ENCODE measurements around the gene GNAI1. TPM values are rescaled to one million over a fixed set of nuclear protein-coding genes. Genes with fewer than 3 reads are reported as not detected.

The GNAI1 gene
- total RNA-seq, 1 experiment from 2014 or later = 19.8 TPM

DNA sequence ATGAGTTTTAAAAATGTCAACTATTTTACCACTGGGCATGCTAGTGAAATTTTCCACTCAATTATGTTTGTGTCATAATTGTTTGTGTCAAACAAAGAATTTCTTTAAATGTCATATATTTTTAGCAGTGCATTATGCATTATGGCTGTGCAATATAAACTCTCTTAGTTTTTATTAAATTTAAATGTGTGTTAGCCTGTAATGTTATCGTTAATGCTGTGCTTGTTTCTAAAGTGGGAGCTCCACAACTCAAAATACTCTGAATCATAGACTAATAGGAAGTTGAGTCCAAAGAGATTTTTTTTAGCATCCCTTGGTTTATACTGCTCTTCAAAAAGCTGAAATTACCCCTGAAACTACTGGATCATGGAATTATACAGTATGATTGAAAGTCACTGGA is 26.8 kb downstream of the GNAI1 start:
- no peaks in the 10 kb centered on the region for H3K27me3 ChIP-seq (replicated peaks; ENCODE audit: insufficient read depth, low read depth, low read length, poor library complexity)
- H3K9me3 ChIP-seq (ENCODE audit: low read depth, low read length, poor library complexity, severe bottlenecking) = no peaks in the 10 kb centered on the region
- ChIA-PET CTCF (no interaction called here), POLR2A (ENCODE audit: low non-redundant PET) (no interaction called here)
- no peak for DNase-seq (ENCODE audit: low spot score)
- H3K4me3 ChIP-seq (ENCODE audit: low read depth, low read length, poor library complexity, severe bottlenecking) = no peak overlapping the region
- no peaks in the 10 kb centered on the region for H3K36me3 ChIP-seq (ENCODE audit: insufficient read depth, low read length, poor library complexity, severe bottlenecking)
- H3K27ac ChIP-seq (ENCODE audit: low read depth, low read length, poor library complexity, severe bottlenecking) = no peak overlapping the region
- TF ChIP-seq, protein P1, sequence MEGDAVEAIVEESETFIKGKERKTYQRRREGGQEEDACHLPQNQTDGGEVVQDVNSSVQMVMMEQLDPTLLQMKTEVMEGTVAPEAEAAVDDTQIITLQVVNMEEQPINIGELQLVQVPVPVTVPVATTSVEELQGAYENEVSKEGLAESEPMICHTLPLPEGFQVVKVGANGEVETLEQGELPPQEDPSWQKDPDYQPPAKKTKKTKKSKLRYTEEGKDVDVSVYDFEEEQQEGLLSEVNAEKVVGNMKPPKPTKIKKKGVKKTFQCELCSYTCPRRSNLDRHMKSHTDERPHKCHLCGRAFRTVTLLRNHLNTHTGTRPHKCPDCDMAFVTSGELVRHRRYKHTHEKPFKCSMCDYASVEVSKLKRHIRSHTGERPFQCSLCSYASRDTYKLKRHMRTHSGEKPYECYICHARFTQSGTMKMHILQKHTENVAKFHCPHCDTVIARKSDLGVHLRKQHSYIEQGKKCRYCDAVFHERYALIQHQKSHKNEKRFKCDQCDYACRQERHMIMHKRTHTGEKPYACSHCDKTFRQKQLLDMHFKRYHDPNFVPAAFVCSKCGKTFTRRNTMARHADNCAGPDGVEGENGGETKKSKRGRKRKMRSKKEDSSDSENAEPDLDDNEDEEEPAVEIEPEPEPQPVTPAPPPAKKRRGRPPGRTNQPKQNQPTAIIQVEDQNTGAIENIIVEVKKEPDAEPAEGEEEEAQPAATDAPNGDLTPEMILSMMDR (conservative IDR thresholded peaks at IDR 0.05; ENCODE audit: low read depth, low read length) = no peak
- no peak for TF ChIP-seq EZH2 (IDR thresholded peaks at IDR 0.05; ENCODE audit: borderline replicate concordance, low read depth, low read length, poor library complexity, severe bottlenecking)
- H3K4me1 ChIP-seq (ENCODE audit: insufficient read depth, low read length, poor library complexity, severe bottlenecking) = peaks cover 5% of the 10 kb centered on the region
- no TSS peak for BruUV-seq (replicated peaks)
- intact Hi-C loops (cut with micrococcal nuclease; ENCODE audit: unreplicated experiment) = no loop called here

DNA sequence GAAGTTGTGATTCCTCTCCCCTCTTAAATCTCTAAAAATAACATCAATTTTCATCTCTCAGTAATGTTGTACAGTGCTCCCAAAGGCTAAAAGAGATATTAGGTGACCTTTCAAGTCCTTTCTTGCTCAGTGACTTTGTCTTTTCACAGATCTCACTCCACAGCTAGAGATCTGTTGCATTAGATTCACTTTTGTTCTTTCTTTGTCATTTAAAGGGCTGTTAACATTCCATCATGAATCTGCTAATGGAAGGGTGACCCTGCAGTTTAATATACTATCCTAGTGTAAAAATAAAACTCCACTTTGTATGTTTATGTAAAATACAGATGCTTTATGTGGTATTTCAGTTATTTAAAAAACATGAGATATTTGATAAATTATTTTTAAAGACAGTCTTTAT is 30.5 kb downstream of the GNAI1 start:
- POLR2A ChIA-PET (ENCODE audit: low non-redundant PET) = no interaction called here
- TF ChIP-seq EZH2 (IDR thresholded peaks at IDR 0.05; ENCODE audit: borderline replicate concordance, low read depth, low read length, poor library complexity, severe bottlenecking) = no peak
- TF ChIP-seq, protein P1 (conservative IDR thresholded peaks at IDR 0.05; ENCODE audit: low read depth, low read length) = no peak

DNA sequence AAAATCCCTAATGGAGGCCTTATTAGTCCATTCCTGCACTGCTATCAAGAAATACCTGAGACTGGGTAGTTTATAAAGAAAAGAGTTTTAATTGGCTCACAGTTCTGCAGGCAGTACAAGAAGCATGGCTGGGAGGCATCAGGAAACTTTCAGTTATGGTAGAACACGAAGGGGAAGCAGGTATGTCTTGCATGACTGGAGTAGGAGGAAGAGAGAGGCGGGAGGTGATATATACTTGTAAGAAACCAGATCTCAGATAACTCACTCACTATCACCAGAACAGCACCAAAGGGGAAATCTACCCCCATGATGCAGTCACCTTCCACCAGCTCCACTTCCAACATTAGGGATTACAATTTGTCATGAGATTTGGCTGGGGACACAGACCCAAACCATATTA is 35.8 kb downstream of the GNAI1 start:
- H3K36me3 ChIP-seq (ENCODE audit: insufficient read depth, low read length, poor library complexity, severe bottlenecking) = no peaks in the 10 kb centered on the region
- H3K4me1 ChIP-seq (ENCODE audit: insufficient read depth, low read length, poor library complexity, severe bottlenecking) = no peaks in the 10 kb centered on the region
- no peak for DNase-seq (ENCODE audit: low spot score)
- H3K27ac ChIP-seq (ENCODE audit: low read depth, low read length, poor library complexity, severe bottlenecking) = no peak overlapping the region
- no peaks in the 10 kb centered on the region for H3K27me3 ChIP-seq (replicated peaks; ENCODE audit: insufficient read depth, low read depth, low read length, poor library complexity)
- intact Hi-C loops (cut with micrococcal nuclease; ENCODE audit: unreplicated experiment) = no loop called here
- no peak overlapping the region for H3K4me3 ChIP-seq (ENCODE audit: low read depth, low read length, poor library complexity, severe bottlenecking)
- peaks cover 17% of the 10 kb centered on the region for H3K9me3 ChIP-seq (ENCODE audit: low read depth, low read length, poor library complexity, severe bottlenecking)
- POLR2A ChIA-PET (ENCODE audit: low non-redundant PET) = no interaction called here
- CTCF ChIA-PET = no interaction called here
- TF ChIP-seq EZH2 (IDR thresholded peaks at IDR 0.05; ENCODE audit: borderline replicate concordance, low read depth, low read length, poor library complexity, severe bottlenecking) = no peak
- TF ChIP-seq, protein P1 (conservative IDR thresholded peaks at IDR 0.05; ENCODE audit: low read depth, low read length) = no peak
- BruUV-seq (replicated peaks) = no TSS peak

More for the DNA sequence above, 30.5 kb downstream of the GNAI1 start:
- DNase-seq (ENCODE audit: low spot score) = no peak
- CTCF ChIA-PET = no interaction called here
- Histone ChIP-seq H3K27ac (ENCODE audit: low read depth, low read length, poor library complexity, severe bottlenecking) (no peak overlapping the region), H3K9me3 (ENCODE audit: low read depth, low read length, poor library complexity, severe bottlenecking) (no peaks in the 10 kb centered on the region), H3K4me3 (ENCODE audit: low read depth, low read length, poor library complexity, severe bottlenecking) (no peak overlapping the region), H3K4me1 (ENCODE audit: insufficient read depth, low read length, poor library complexity, severe bottlenecking) (no peaks in the 10 kb centered on the region), H3K36me3 (ENCODE audit: insufficient read depth, low read length, poor library complexity, severe bottlenecking) (no peaks in the 10 kb centered on the region), H3K27me3 (replicated peaks; ENCODE audit: insufficient read depth, low read depth, low read length, poor library complexity) (no peaks in the 10 kb centered on the region)
- BruUV-seq (replicated peaks) = no TSS peak
- intact Hi-C loops (cut with micrococcal nuclease; ENCODE audit: unreplicated experiment) = no loop called here

All from A673 (cell line).